PFSK-1 (cell line): ENCODE data around the gene KRTAP20-3.

Experiments used
- REST ChIP-seq, 2 experiments: IDR thresholded peaks; 2 replicates each; pipeline versions ENCODE4 v1.6.1 to v1.8.0; 2011 to 2012; ENCODE audit warnings: low read depth in 2 of 2, low read length in 2 of 2, control low read depth in 1 of 2, inconsistent platforms in 1 of 2, mild to moderate bottlenecking in 1 of 2, moderate library complexity in 1 of 2; ENCODE audit not compliant: insufficient read depth in 1 of 2
- SIN3A ChIP-seq: IDR thresholded peaks from 2 replicates; pipeline ENCODE4 v1.6.1; 2012; ENCODE audit warnings: mild to moderate bottlenecking, low read length, moderate library complexity, borderline replicate concordance; ENCODE audit not compliant: insufficient read depth
- TAF1 ChIP-seq: IDR thresholded peaks from 2 replicates; pipeline ENCODE4 v1.6.1; 2012; ENCODE audit warnings: low read length, control low read depth, borderline replicate concordance; ENCODE audit not compliant: insufficient read depth

DNA sequence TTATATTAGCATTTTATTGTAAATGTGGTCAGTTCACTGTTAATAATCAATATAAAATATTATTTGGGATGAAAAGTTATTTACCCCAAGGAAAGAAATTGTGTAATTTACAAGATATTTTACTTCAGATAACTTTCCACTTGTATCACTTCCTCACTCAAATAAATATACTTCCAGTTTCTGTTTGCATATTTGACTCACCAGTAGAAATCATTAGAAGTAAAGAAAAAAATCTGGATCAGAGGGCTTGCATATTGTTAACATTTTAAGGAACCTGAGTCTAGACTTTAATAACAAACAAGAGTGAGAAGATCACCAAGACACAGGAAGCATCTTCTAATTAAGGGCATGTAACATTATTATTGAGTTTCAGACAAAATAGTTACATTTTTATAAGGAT is 22.6 kb upstream of the KRTAP20-3 start:
- TF ChIP-seq TAF1 (no peak), SIN3A (no peak), REST (IDR thresholded peaks at IDR 0.05; ENCODE audit: insufficient read depth in 1 of 2, low read depth in 2 of 2, low read length in 2 of 2) (no peak)
